ENCODE results near the gene RGS6.

DNA sequence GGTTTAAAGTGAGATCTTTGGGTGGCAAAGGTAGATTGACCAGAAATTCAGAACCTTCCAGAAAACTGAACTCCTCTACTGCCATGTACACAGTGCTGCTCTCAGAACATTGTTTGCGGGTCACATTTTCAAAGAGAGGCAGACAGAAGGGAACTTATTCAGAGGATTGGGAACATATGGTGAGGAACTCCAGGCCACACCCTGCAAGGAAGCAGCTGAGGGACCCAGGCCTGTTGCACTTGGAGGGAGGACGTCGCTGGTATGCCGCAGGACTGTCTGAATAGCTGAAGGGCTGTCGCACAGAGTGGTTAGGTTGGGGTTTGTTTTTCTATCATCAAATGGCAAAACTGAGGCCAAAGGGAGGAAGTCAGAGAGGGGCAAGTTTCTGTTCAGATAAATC lies 520.5 kb downstream of the RGS6 start:
- TF ChIP-seq YY1 (IDR thresholded peaks at IDR 0.05; ENCODE audit: insufficient read depth, insufficient read length): no peak
- TF ChIP-seq SUZ12 (IDR thresholded peaks at IDR 0.05; ENCODE audit: extremely low read depth, insufficient read depth, insufficient read length): no peak
